Frontal cortex (tissue), 4 donors: Measurements from ENCODE around the gene SORL1. TPM values are rescaled to one million over a fixed set of nuclear protein-coding genes. Genes with fewer than 3 reads are reported as not detected.

Experiments
- DNase-seq, 2 donors: peaks; one replicate each; pipeline ENCODE4 v3.0.0; 2012; ENCODE audit warnings: low spot score in 2 of 2
- FAIRE-seq: peaks from 2 replicates; lab custom pipeline; 2012; peaks lifted over from hg19 to GRCh38; lab: Jason Lieb, UNC
- total RNA-seq: library from RNA; depleted of rRNA; stranded (reverse); fragments of >200 nt; gene quantifications from one replicate; pipeline ENCODE4 v1.2.3, GENCODE V29; 2014
- donor health status: control.
- donor health status: control.
- donor health status: control.

SORL1 gene
- total RNA-seq, 1 donor from 2014 or later, result 42.8 TPM

- no peak for DNase-seq
- FAIRE-seq, result no peak
These were observed 3.0 kb upstream of the SORL1 start for GRCh38 chr11:121449123-121449522.

- FAIRE-seq (no peak), DNase-seq (no peak)
These were observed 2.5 kb upstream of the SORL1 start for GRCh38 chr11:121449626-121450025.

GRCh38 chr11:121450401-121450800, 1.7 kb upstream of the SORL1 start:
- no peak for FAIRE-seq

GRCh38 chr11:121451178-121451985, 732 bp upstream of the SORL1 start:
- FAIRE-seq (no peak), DNase-seq (no peak)

More at GRCh38 chr11:121450401-121450800, 1.7 kb upstream of the SORL1 start:
- DNase-seq, result no peak

- DNase-seq, result no peak
- FAIRE-seq, result no peak
These were observed 566 bp downstream of the SORL1 start, which contains the start of gene SORL1-AS1 for GRCh38 chr11:121452609-121453150. TSS of gene SORL1-AS1 (minus strand) at chr11:121452967.

GRCh38 chr11:121453589-121454299, 1.6 kb downstream of the SORL1 start:
- FAIRE-seq (no peak), DNase-seq (no peak)

GRCh38 chr11:121455115-121455514, 3.0 kb downstream of the SORL1 start:
- FAIRE-seq (no peak), DNase-seq (no peak)

GRCh38 chr11:121456151-121456550, 4.0 kb downstream of the SORL1 start:
- FAIRE-seq, result no peak

GRCh38 chr11:121456816-121457431, 4.8 kb downstream of the SORL1 start:
- no peak for FAIRE-seq
- DNase-seq, result no peak

More at GRCh38 chr11:121456151-121456550, 4.0 kb downstream of the SORL1 start:
- no peak for DNase-seq

- FAIRE-seq (no peak), DNase-seq (no peak)
These were observed 6.4 kb downstream of the SORL1 start for GRCh38 chr11:121458551-121458950.

GRCh38 chr11:121459413-121460017, 7.4 kb downstream of the SORL1 start:
- no peak for DNase-seq
- FAIRE-seq, result no peak

- DNase-seq (no peak), FAIRE-seq (no peak)
These were observed 8.9 kb downstream of the SORL1 start for GRCh38 chr11:121460941-121461514.

- FAIRE-seq (no peak), DNase-seq (no peak)
These were observed 9.7 kb downstream of the SORL1 start for GRCh38 chr11:121461843-121462242.

GRCh38 chr11:121463689-121464335, 11.7 kb downstream of the SORL1 start:
- DNase-seq (no peak), FAIRE-seq (no peak)

- DNase-seq (no peak), FAIRE-seq (no peak)
These were observed 12.3 kb downstream of the SORL1 start for GRCh38 chr11:121464352-121464946.

- no peak for FAIRE-seq
- DNase-seq, result no peak
These were observed 13.6 kb downstream of the SORL1 start for GRCh38 chr11:121465709-121466062.

- FAIRE-seq, result no peak
- DNase-seq, result peak in 1 of 2 donors; percentile 55
These were observed 14.1 kb downstream of the SORL1 start for GRCh38 chr11:121466063-121466794.

- no peak for DNase-seq
- FAIRE-seq, result no peak
These were observed 15.4 kb downstream of the SORL1 start for GRCh38 chr11:121467471-121467870.
